DND-41 (cell line): ENCODE measurements around the gene H1-8.

ENCODE experiments used
- ATAC-seq: fragments of 200-7000 bp; cut with Tn5 transposase; 3 replicates; pipeline ENCODE4 v1.9.1; 2021; ENCODE audit warnings: low read depth; ENCODE audit not compliant: insufficient read depth
- DNase-seq: peaks from one replicate; pipeline ENCODE4 v3.0.0-alpha.2; 2020
- H2AFZ ChIP-seq: 2 replicates; pipeline ENCODE4 v1.6.0; 2012; ENCODE audit warnings: low read depth, low read length
- H3K27ac ChIP-seq: 2 replicates; pipeline ENCODE4 v1.5.1; 2012; ENCODE audit warnings: low read length, inconsistent platforms
- H3K27me3 ChIP-seq: fragments of 200-600 bp; sonication (generic); 2 replicates; pipeline ENCODE4 v1.6.0; 2012; ENCODE audit warnings: low read length, mild to moderate bottlenecking, inconsistent platforms; ENCODE audit not compliant: insufficient read depth, poor library complexity
- H3K36me3 ChIP-seq: 2 replicates; pipeline ENCODE4 v1.5.1; 2012; ENCODE audit warnings: low read length, inconsistent platforms; ENCODE audit not compliant: insufficient read depth
- H3K4me1 ChIP-seq: 2 replicates; pipeline ENCODE4 v1.5.1; 2012; ENCODE audit warnings: mild to moderate bottlenecking, low read length; ENCODE audit not compliant: insufficient read depth
- H3K4me2 ChIP-seq: 2 replicates; pipeline ENCODE4 v1.6.0; 2012; ENCODE audit warnings: mild to moderate bottlenecking, moderate library complexity, low read length, inconsistent platforms; ENCODE audit not compliant: insufficient read depth
- H3K4me3 ChIP-seq, 2 experiments: fragments of 200-600 bp in 1 of 2; shearing (Covaris generic) in 1 of 2; 2 replicates each; pipeline ENCODE4 v1.5.1; 2012 to 2016; ENCODE audit warnings: inconsistent platforms in 2 of 2, low read length in 2 of 2, mild to moderate bottlenecking in 2 of 2, low read depth in 1 of 2, moderate library complexity in 1 of 2
- H3K79me2 ChIP-seq: 2 replicates; pipeline ENCODE4 v1.6.0; 2012; ENCODE audit warnings: low read length, inconsistent platforms; ENCODE audit not compliant: insufficient read depth
- H3K9ac ChIP-seq: 2 replicates; pipeline ENCODE4 v1.6.0; 2012; ENCODE audit warnings: low read depth, mild to moderate bottlenecking, inconsistent platforms, low read length, moderate library complexity
- H3K9me3 ChIP-seq: 2 replicates; pipeline ENCODE4 v1.5.1; 2012; ENCODE audit warnings: low read length, moderate library complexity, mild to moderate bottlenecking, inconsistent platforms; ENCODE audit not compliant: insufficient read depth, severe bottlenecking
- H4K20me1 ChIP-seq: 2 replicates; pipeline ENCODE4 v1.6.0; 2012; ENCODE audit warnings: low read length; ENCODE audit not compliant: insufficient read depth
- EZH2 ChIP-seq: IDR thresholded peaks from 3 replicates; pipeline ENCODE4 v1.6.1; 2012; ENCODE audit warnings: borderline replicate concordance, low read depth, mild to moderate bottlenecking, moderate library complexity, low read length, inconsistent platforms; ENCODE audit not compliant: severe bottlenecking
- TF ChIP-seq, protein P1 (sequence below): IDR thresholded peaks from 2 replicates; pipeline ENCODE4 v1.5.1; 2012; ENCODE audit warnings: borderline replicate concordance, low read length, moderate library complexity, mild to moderate bottlenecking; ENCODE audit not compliant: poor library complexity, severe bottlenecking; ENCODE audit errors: extremely low read depth

H1-8 gene

GRCh38 chr3:129503471-129504291 is 39.3 kb upstream of the H1-8 start:
- Histone ChIP-seq H3K79me2 (no peaks in the 10 kb centered on the region), H3K36me3 (peaks cover 65% of the 10 kb centered on the region), H3K9me3 (no peaks in the 10 kb centered on the region), H2AFZ (no peak overlapping the region), H3K4me2 (no peak overlapping the region), H3K9ac (no peak overlapping the region), H3K4me1 (no peaks in the 10 kb centered on the region), H3K27me3 (no peaks in the 10 kb centered on the region), H4K20me1 (no peaks in the 10 kb centered on the region), H3K27ac (no peak overlapping the region), H3K4me3 (no peak overlapping the region)
- no peak for DNase-seq
- ATAC-seq, result no peak
- TF ChIP-seq EZH2, result no peak
- TF ChIP-seq, protein P1, sequence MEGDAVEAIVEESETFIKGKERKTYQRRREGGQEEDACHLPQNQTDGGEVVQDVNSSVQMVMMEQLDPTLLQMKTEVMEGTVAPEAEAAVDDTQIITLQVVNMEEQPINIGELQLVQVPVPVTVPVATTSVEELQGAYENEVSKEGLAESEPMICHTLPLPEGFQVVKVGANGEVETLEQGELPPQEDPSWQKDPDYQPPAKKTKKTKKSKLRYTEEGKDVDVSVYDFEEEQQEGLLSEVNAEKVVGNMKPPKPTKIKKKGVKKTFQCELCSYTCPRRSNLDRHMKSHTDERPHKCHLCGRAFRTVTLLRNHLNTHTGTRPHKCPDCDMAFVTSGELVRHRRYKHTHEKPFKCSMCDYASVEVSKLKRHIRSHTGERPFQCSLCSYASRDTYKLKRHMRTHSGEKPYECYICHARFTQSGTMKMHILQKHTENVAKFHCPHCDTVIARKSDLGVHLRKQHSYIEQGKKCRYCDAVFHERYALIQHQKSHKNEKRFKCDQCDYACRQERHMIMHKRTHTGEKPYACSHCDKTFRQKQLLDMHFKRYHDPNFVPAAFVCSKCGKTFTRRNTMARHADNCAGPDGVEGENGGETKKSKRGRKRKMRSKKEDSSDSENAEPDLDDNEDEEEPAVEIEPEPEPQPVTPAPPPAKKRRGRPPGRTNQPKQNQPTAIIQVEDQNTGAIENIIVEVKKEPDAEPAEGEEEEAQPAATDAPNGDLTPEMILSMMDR, result no peak

DNA sequence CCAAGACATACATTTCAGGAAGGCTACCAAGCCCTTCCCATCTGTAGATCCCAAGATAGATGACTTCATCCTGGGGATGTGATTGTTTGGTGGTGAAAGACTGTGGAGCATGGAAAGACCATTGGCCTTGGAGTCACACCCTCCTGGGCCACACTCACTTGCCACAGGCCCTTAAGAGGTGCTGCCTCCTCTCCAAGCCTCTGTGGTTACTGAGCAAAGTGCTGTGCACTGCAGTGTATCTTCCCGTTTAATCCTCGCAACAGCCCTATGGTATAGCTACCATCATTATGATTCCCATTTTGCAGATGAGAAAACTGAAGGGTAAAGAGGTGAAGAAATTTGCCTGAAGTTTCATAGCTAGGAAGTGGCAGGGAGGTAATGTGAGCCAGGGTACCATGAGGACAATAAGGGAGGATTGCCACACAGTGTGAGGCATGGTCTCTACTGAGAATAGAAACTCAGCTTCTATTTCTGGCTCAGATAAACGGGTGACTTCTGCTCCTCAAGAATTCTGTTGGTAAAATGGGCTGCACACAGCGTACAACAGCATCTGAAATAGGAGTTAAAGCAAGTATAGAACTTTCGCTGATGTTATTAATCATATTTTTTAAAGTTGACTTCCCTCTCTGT is 38.4 kb upstream of the H1-8 start:
- H3K4me2 ChIP-seq, result no peak overlapping the region
- no peaks in the 10 kb centered on the region for H3K79me2 ChIP-seq
- no peak overlapping the region for H3K9ac ChIP-seq
- no peak for DNase-seq
- peaks cover 65% of the 10 kb centered on the region for H3K36me3 ChIP-seq
- no peaks in the 10 kb centered on the region for H3K9me3 ChIP-seq
- ATAC-seq, result no peak
- TF ChIP-seq EZH2, result no peak
- TF ChIP-seq, protein P1, result no peak
- no peak overlapping the region for H3K4me3 ChIP-seq
- no peaks in the 10 kb centered on the region for H4K20me1 ChIP-seq
- H3K27ac ChIP-seq, result no peak overlapping the region
- no peak overlapping the region for H2AFZ ChIP-seq
- H3K4me1 ChIP-seq, result no peaks in the 10 kb centered on the region
- no peaks in the 10 kb centered on the region for H3K27me3 ChIP-seq

GRCh38 chr3:129505341-129505740 is 37.6 kb upstream of the H1-8 start:
- no peak overlapping the region for H3K4me2 ChIP-seq
- H3K79me2 ChIP-seq, result no peaks in the 10 kb centered on the region
- H3K9me3 ChIP-seq, result no peaks in the 10 kb centered on the region
- no peaks in the 10 kb centered on the region for H3K27me3 ChIP-seq
- TF ChIP-seq, protein P1, result no peak
- no peak for TF ChIP-seq EZH2
- ATAC-seq (no peak), DNase-seq (no peak)
- no peaks in the 10 kb centered on the region for H3K4me1 ChIP-seq
- H3K36me3 ChIP-seq, result peaks cover 58% of the 10 kb centered on the region
- H4K20me1 ChIP-seq, result no peaks in the 10 kb centered on the region
- H2AFZ ChIP-seq, result no peak overlapping the region
- H3K9ac ChIP-seq, result no peak overlapping the region
- H3K4me3 ChIP-seq, result no peak overlapping the region
- no peak overlapping the region for H3K27ac ChIP-seq
